H9 (cell line): ENCODE measurements around the gene VWDE. TPM values are rescaled to one million over a fixed set of nuclear protein-coding genes. Genes with fewer than 3 reads are reported as not detected.
A peak's percentile ranks its signal among the peaks of the same experiment; 100 is the strongest.

Experiments used
- DNase-seq: peaks from one replicate; pipeline ENCODE4 v3.0.0-alpha.2; 2017
- H2AFZ ChIP-seq: one replicate; pipeline ENCODE4 v1.6.1; 2013; ENCODE audit warnings: mild to moderate bottlenecking, low read length, control low read depth, moderate library complexity
- H2AK5ac ChIP-seq: 2 replicates; pipeline ENCODE4 v1.6.1; 2013; ENCODE audit warnings: low read length, control low read depth, mixed read lengths; ENCODE audit not compliant: insufficient read length
- H2BK120ac ChIP-seq: one replicate; pipeline ENCODE4 v1.6.1; 2013; ENCODE audit warnings: low read depth, mild to moderate bottlenecking, low read length, control low read depth, inconsistent platforms; ENCODE audit not compliant: poor library complexity, severe bottlenecking
- H2BK12ac ChIP-seq: 2 replicates; pipeline ENCODE4 v1.6.1; 2013; ENCODE audit warnings: low read length, control low read depth, mixed read lengths, low read depth; ENCODE audit not compliant: insufficient read length
- H2BK15ac ChIP-seq: 2 replicates; pipeline ENCODE4 v1.6.1; 2013; ENCODE audit warnings: low read depth, low read length, control low read depth
- H2BK20ac ChIP-seq: one replicate; pipeline ENCODE4 v1.6.1; 2013; ENCODE audit warnings: low read depth, mild to moderate bottlenecking, low read length, control low read depth, inconsistent platforms; ENCODE audit not compliant: poor library complexity, severe bottlenecking
- H2BK5ac ChIP-seq: 2 replicates; pipeline ENCODE4 v1.6.1; 2013; ENCODE audit warnings: low read length, control low read depth, mixed read lengths; ENCODE audit not compliant: insufficient read length
- H3K14ac ChIP-seq: 2 replicates; pipeline ENCODE4 v1.6.1; 2013; ENCODE audit warnings: low read length, control low read depth; ENCODE audit not compliant: insufficient read depth
- H3K18ac ChIP-seq: 2 replicates; pipeline ENCODE4 v1.6.1; 2013; ENCODE audit warnings: low read depth, mild to moderate bottlenecking, mixed read lengths, low read length, control low read depth; ENCODE audit not compliant: insufficient read length
- H3K23ac ChIP-seq: 2 replicates; pipeline ENCODE4 v1.6.1; 2013; ENCODE audit warnings: low read length, control low read depth, mixed read lengths, low read depth; ENCODE audit not compliant: insufficient read length
- H3K23me2 ChIP-seq: 2 replicates; pipeline ENCODE4 v1.6.1; 2013; ENCODE audit warnings: low read depth, mild to moderate bottlenecking, mixed read lengths, low read length, control low read depth; ENCODE audit not compliant: insufficient read length, poor library complexity, severe bottlenecking
- H3K27ac ChIP-seq: 2 replicates; pipeline ENCODE4 v1.5.1; 2013; ENCODE audit warnings: low read length, control low read depth, mixed read lengths, low read depth; ENCODE audit not compliant: insufficient read length
- H3K27me3 ChIP-seq: 2 replicates; pipeline ENCODE4 v1.6.1; 2013; ENCODE audit warnings: low read length, control low read depth, inconsistent platforms; ENCODE audit not compliant: insufficient read depth
- H3K4ac ChIP-seq: 2 replicates; pipeline ENCODE4 v1.6.1; 2013; ENCODE audit warnings: low read depth, mild to moderate bottlenecking, control low read depth, inconsistent platforms, low read length, moderate library complexity
- H3K4me1 ChIP-seq: 2 replicates; pipeline ENCODE4 v1.6.1; 2013; ENCODE audit warnings: low read length, control low read depth, inconsistent platforms; ENCODE audit not compliant: insufficient read depth
- H3K4me2 ChIP-seq: 2 replicates; pipeline ENCODE4 v1.6.1; 2013; ENCODE audit warnings: low read length, control low read depth, mixed read lengths; ENCODE audit not compliant: insufficient read length, insufficient read depth
- H3K56ac ChIP-seq: 2 replicates; pipeline ENCODE4 v1.6.1; 2013; ENCODE audit warnings: low read depth, mild to moderate bottlenecking, mixed read lengths, low read length, control low read depth; ENCODE audit not compliant: insufficient read length
- H3K79me1 ChIP-seq: 2 replicates; pipeline ENCODE4 v1.6.1; 2013; ENCODE audit warnings: low read depth, mild to moderate bottlenecking, moderate library complexity, low read length, control low read depth, inconsistent platforms; ENCODE audit not compliant: insufficient read depth, poor library complexity, severe bottlenecking
- H3K79me2 ChIP-seq: 2 replicates; pipeline ENCODE4 v1.6.1; 2013; ENCODE audit warnings: low read length, control low read depth, inconsistent platforms; ENCODE audit not compliant: insufficient read depth
- H3K9ac ChIP-seq: 2 replicates; pipeline ENCODE4 v1.6.1; 2013; ENCODE audit warnings: low read length, control low read depth, mixed read lengths; ENCODE audit not compliant: insufficient read length; ENCODE audit errors: extremely low read depth
- H3K9me3 ChIP-seq: one replicate; pipeline ENCODE4 v1.6.1; 2013; ENCODE audit warnings: low read depth, low read length, inconsistent platforms; ENCODE audit not compliant: control insufficient read depth
- H3T11ph ChIP-seq: one replicate; pipeline ENCODE4 v1.6.1; 2013; ENCODE audit warnings: mild to moderate bottlenecking, low read length, control low read depth, inconsistent platforms
- H4K20me1 ChIP-seq: one replicate; pipeline ENCODE4 v1.6.1; 2013; ENCODE audit not compliant: control insufficient read depth, insufficient read length, insufficient read depth
- H4K5ac ChIP-seq: 2 replicates; pipeline ENCODE4 v1.6.1; 2013; ENCODE audit warnings: low read depth, mild to moderate bottlenecking, mixed read lengths, low read length, control low read depth; ENCODE audit not compliant: insufficient read length
- H4K8ac ChIP-seq: replicated peaks from 2 replicates; pipeline ENCODE4 v1.6.1; 2013; ENCODE audit warnings: low read length, control low read depth, mixed read lengths, low read depth; ENCODE audit not compliant: insufficient read length
- H4K91ac ChIP-seq: 2 replicates; pipeline ENCODE4 v1.6.1; 2013; ENCODE audit warnings: low read depth, mild to moderate bottlenecking, moderate library complexity, mixed read lengths, low read length, control low read depth; ENCODE audit not compliant: insufficient read length
- H3K27ac Mint-ChIP-seq, 3 experiments: 2 replicates in 2 of 3; 3 replicates in 1 of 3; pipeline ENCODE4 v1.8.0; 2020 to 2021; ENCODE audit warnings: mixed read lengths in 3 of 3, mild to moderate bottlenecking in 1 of 3, moderate library complexity in 1 of 3
- H3K27me3 Mint-ChIP-seq: 2 replicates; pipeline ENCODE4 v1.8.0; 2021; ENCODE audit warnings: low read depth, mild to moderate bottlenecking, moderate library complexity, mixed read lengths
- H3K36me3 Mint-ChIP-seq, 3 experiments: 2 replicates in 2 of 3; 3 replicates in 1 of 3; pipeline ENCODE4 v1.8.0; 2020 to 2021; ENCODE audit warnings: low read depth in 3 of 3, mixed read lengths in 3 of 3; ENCODE audit not compliant: insufficient read depth in 1 of 3
- H3K4me1 Mint-ChIP-seq, 2 experiments: 2 replicates each; pipeline ENCODE4 v1.8.0; 2020; ENCODE audit warnings: mixed read lengths in 2 of 2
- H3K4me3 Mint-ChIP-seq, 2 experiments: 2 replicates in 1 of 2; 3 replicates in 1 of 2; pipeline ENCODE4 v1.8.0; 2020 to 2021; ENCODE audit warnings: mild to moderate bottlenecking in 2 of 2, mixed read lengths in 2 of 2, moderate library complexity in 1 of 2
- H3K9me3 Mint-ChIP-seq, 2 experiments: 2 replicates in 1 of 2; 3 replicates in 1 of 2; pipeline ENCODE4 v1.8.0; 2020; ENCODE audit warnings: mild to moderate bottlenecking in 2 of 2, mixed read lengths in 2 of 2, moderate library complexity in 1 of 2
- CTCF ChIP-seq: fragments of 200-600 bp; sonication (generic); conservative IDR thresholded peaks from 3 replicates; pipeline ENCODE4 v1.8.0; 2021; ENCODE audit warnings: antibody characterized with exemption, mild to moderate bottlenecking
- WGBS: extraction: QIAGEN DNeasy Blood & Tissue Kit; methylation state at CpG from one replicate; pipeline ENCODE4 v1.1.7; 2013; ENCODE audit warnings: missing lambda C conversion rate, low lambda C conversion rate, mixed read lengths; ENCODE audit not compliant: insufficient read length; ENCODE audit errors: extremely low coverage; 5-methylcytosine and 5-hydroxymethylcytosine counted together
- total RNA-seq: library from RNA; stranded (reverse); gene quantifications from 2 replicates; pipeline ENCODE4 v1.2.1, GENCODE V29; 2021

The VWDE gene
- total RNA-seq, 1 experiment from 2014 or later = 18.1 TPM

- Histone ChIP-seq H3K27ac (no peak overlapping the region), H3K23ac (no peak overlapping the region), H2AFZ (no peak overlapping the region), H2BK20ac (no peak overlapping the region), H3K27me3 (no peaks in the 10 kb centered on the region), H2BK5ac (no peak overlapping the region), H2BK15ac (no peak overlapping the region), H3K56ac (no peak overlapping the region), H2BK120ac (no peak overlapping the region), H2AK5ac (no peak overlapping the region), H3T11ph (no peak overlapping the region), H3K9me3 (no peaks in the 10 kb centered on the region), H3K14ac (no peak overlapping the region), H2BK12ac (no peak overlapping the region), H3K23me2 (no peaks in the 10 kb centered on the region), H3K18ac (no peak overlapping the region), H4K20me1 (no peaks in the 10 kb centered on the region), H3K79me1 (no peaks in the 10 kb centered on the region), H4K91ac (no peak overlapping the region), H3K79me2 (no peaks in the 10 kb centered on the region), H3K4me2 (no peak overlapping the region), H3K4me1 (no peaks in the 10 kb centered on the region), H4K8ac (no peak overlapping the region), H3K4ac (no peak overlapping the region), H4K5ac (no peak overlapping the region), H3K9ac (no peak overlapping the region)
- no peak for DNase-seq
- Mint-ChIP-seq H3K36me3 (peaks cover 8 to 65% (median 60%) of the 10 kb centered on the region in 3 experiments; a peak in 6 of 7 replicates), H3K27ac (peak overlapping the region in 1 of 3 experiments; percentile 47; a peak in 2 of 7 replicates), H3K9me3 (no peaks in the 10 kb centered on the region), H3K4me1 (no peaks in the 10 kb centered on the region), H3K27me3 (no peaks in the 10 kb centered on the region), H3K4me3 (no peak overlapping the region)
- no peak for TF ChIP-seq CTCF
- no CpG with 5 or more reads among the region's 1 CpG for WGBS
Observed at GRCh38 chr7:12357508-12357907, 46.2 kb downstream of the VWDE start.
